Neutrophil (primary cell): ENCODE measurements around the gene PCBD1.
"Not testable (repeated sequence)": the region's sequence is repeated elsewhere in the genome, so short reads cannot be mapped to it uniquely, and the experiment has no call there.

Experiments
- H3K27ac ChIP-seq: fragments of 200-600 bp; sonication (generic); 2 replicates; pipeline ENCODE4 v1.5.1; 2016; ENCODE audit warnings: mild to moderate bottlenecking, moderate library complexity
- H3K27me3 ChIP-seq: fragments of 200-600 bp; sonication (generic); 2 replicates; pipeline ENCODE4 v1.6.0; 2016; ENCODE audit warnings: mild to moderate bottlenecking
- H3K36me3 ChIP-seq: fragments of 200-600 bp; sonication (generic); 2 replicates; pipeline ENCODE4 v1.5.1; 2017
- H3K4me1 ChIP-seq, 2 experiments: fragments of 200-600 bp in 1 of 2; sonication (generic) in 1 of 2; 1 replicate in 1 of 2; 2 replicates in 1 of 2; pipeline versions ENCODE4 v1.5.1 to v1.6.1; 2013 to 2016; ENCODE audit warnings: low read depth in 1 of 2, low read length in 1 of 2, mild to moderate bottlenecking in 1 of 2, moderate library complexity in 1 of 2; ENCODE audit not compliant: control insufficient read depth in 1 of 2, insufficient read depth in 1 of 2
- H3K4me3 ChIP-seq, 2 experiments: fragments of 200-600 bp in 1 of 2; sonication (generic) in 1 of 2; 1 replicate in 1 of 2; 2 replicates in 1 of 2; pipeline ENCODE4 v1.5.1; 2013 to 2016; ENCODE audit warnings: low read depth in 1 of 2, low read length in 1 of 2, mild to moderate bottlenecking in 1 of 2, moderate library complexity in 1 of 2
- H3K9me3 ChIP-seq: fragments of 200-600 bp; sonication (generic); 2 replicates; pipeline ENCODE4 v1.5.1; 2016
- CTCF ChIP-seq: fragments of 200-600 bp; sonication (generic); IDR thresholded peaks from 2 replicates; pipeline ENCODE4 v1.5.1; 2016; ENCODE audit warnings: antibody characterized with exemption

PCBD1 gene

GRCh38 chr10:70920519-70920918 is 32.2 kb upstream of the PCBD1 start:
- Histone ChIP-seq H3K4me3 (no peak overlapping the region), H3K9me3 (no peaks in the 10 kb centered on the region), H3K4me1 (no peaks in the 10 kb centered on the region), H3K27me3 (no peaks in the 10 kb centered on the region), H3K36me3 (no peaks in the 10 kb centered on the region), H3K27ac (no peak overlapping the region)
- no peak for TF ChIP-seq CTCF

DNA sequence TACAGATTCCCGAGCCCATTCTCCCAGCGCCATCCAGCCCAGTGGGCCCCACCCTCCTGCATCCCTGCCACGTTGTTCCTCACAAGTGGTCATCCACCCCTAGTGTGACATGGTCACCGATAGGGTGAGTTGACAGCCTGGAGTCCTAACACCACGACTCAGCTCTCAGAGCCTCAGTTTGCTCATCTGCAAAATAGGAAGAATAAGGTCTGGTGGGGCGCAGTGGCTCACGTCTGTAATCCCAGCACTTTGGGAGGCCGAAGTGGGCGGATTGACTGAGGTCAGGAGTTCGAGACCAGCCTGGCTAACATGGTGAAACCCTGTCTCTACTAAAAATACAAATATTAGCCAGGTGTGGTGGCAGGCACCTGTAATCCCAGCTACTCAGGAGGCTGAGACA is 31.5 kb upstream of the PCBD1 start:
- H3K9me3 ChIP-seq, H3K27ac ChIP-seq, H3K36me3 ChIP-seq, H3K27me3 ChIP-seq, H3K4me3 ChIP-seq, H3K4me1 ChIP-seq: not testable (repeated sequence)

DNA sequence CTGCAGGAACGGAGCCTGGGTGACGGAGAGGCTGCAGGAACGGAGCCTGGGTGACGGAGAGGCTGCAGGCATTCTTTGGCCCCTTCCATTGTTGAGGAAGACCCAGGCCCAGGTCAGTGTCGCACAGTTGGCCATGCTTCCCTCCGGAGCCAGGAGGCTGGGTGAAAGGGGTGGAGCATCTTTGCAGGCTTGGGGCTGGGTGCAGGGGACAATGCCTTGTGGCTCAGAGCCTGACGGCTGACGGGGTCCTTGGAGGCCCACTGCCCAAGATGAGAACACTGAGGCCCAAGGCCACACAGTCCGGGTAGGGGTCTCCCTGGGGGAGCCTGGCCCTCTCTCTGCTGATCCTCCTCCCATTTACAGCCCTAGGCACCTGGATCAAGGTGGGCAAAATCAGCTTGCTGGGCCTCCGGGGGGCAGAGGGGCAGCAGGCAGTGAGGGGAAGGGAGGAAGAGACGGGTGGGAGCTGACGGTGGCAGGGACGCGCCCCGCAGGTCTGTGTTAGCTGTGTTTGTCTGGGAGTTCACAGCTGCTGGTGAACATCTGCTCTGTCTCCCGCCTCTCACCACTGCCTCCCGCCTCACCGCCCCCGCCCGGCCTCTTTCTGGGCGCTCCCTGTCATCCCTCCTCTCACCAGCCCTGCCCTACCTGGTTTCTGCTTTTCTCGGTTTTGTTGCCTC is 30.6 kb upstream of the PCBD1 start:
- Histone ChIP-seq H3K36me3 (no peaks in the 10 kb centered on the region), H3K9me3 (no peaks in the 10 kb centered on the region), H3K4me3 (no peak overlapping the region), H3K27me3 (peaks cover 8% of the 10 kb centered on the region), H3K27ac (no peak overlapping the region), H3K4me1 (no peaks in the 10 kb centered on the region)
- no peak for TF ChIP-seq CTCF

DNA sequence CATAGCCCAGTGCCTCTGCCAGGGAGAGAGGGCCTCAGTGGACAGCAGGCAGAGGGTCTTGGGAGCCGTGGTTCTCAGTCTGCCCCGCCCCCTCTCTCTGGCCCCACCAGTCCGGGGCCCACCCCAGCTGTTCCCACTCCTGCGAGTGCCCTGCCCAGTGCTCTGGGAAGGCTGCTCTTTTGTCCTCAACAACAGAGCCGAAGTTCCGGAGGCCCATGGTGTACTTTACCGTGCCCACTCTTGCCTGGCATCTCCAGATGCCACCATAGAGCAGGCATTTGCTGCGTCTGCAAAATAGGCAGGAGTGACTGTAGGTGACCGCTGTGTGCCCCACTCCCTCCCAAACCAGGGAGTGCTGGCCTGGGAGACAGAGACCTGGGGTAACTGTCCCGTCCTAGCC is 29.3 kb upstream of the PCBD1 start:
- Histone ChIP-seq H3K9me3 (no peaks in the 10 kb centered on the region), H3K36me3 (no peaks in the 10 kb centered on the region), H3K27me3 (peaks cover 8% of the 10 kb centered on the region), H3K4me3 (no peak overlapping the region), H3K4me1 (no peaks in the 10 kb centered on the region), H3K27ac (no peak overlapping the region)
- no peak for TF ChIP-seq CTCF

DNA sequence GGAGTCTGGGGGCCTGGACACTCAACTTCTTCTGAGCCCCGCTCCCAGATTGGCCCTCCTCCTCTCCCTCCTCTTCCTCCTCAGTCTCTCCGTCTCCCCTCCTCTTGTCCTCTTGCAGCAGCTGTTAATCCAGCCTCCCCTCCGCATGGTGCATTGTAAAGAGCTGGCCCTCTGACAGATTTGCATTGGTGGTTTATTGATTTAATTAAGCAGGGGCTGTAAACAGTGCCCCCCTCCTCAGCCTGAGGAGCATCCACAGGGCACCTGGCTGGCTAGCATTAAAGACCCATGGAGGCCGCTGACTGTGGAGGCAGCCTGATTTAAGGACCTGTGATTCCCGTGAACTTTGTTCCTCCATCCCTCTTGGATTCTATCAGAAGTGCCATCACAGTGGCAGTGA is 28.9 kb upstream of the PCBD1 start:
- no peaks in the 10 kb centered on the region for H3K36me3 ChIP-seq
- no peak overlapping the region for H3K27ac ChIP-seq
- H3K9me3 ChIP-seq: no peaks in the 10 kb centered on the region
- H3K4me3 ChIP-seq: no peak overlapping the region
- no peak for TF ChIP-seq CTCF
- no peaks in the 10 kb centered on the region for H3K4me1 ChIP-seq
- peaks cover 8% of the 10 kb centered on the region for H3K27me3 ChIP-seq

DNA sequence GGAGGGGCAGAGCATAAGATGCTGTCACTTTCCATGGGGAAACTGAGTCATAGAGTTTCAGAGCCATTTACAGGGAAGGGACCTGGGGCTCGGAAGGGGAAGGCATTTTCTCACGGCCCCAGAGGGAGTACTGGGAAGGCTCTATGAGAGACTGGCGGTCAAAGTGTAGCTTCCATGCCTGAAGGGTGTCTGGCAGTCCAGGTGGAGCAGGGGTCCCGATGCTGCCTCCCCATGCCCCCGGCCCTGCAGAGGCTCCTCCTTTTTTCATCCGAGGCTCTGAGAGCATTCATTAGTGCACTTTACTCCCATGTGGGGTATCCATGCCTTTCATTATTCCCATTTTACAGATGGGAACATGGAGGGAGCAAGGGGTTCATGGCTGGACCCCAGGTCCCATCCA is 27.9 kb upstream of the PCBD1 start:
- peaks cover 8% of the 10 kb centered on the region for H3K27me3 ChIP-seq
- no peak overlapping the region for H3K27ac ChIP-seq
- no peak for TF ChIP-seq CTCF
- no peaks in the 10 kb centered on the region for H3K9me3 ChIP-seq
- H3K4me1 ChIP-seq: no peaks in the 10 kb centered on the region
- H3K36me3 ChIP-seq: no peaks in the 10 kb centered on the region
- no peak overlapping the region for H3K4me3 ChIP-seq
